Left colon (tissue), 2 donors: Measurements from ENCODE around the gene IP6K1. TPM values are rescaled to one million over a fixed set of nuclear protein-coding genes. Genes with fewer than 3 reads are reported as not detected.
"Not testable (repeated sequence)": the region's sequence is repeated elsewhere in the genome, so short reads cannot be mapped to it uniquely, and the experiment has no call there.

ENCODE experiments used
- ATAC-seq: fragments of 200-7000 bp; cut with Tn5 transposase; one replicate; pipeline ENCODE4 v1.9.1; 2020; ENCODE audit warnings: mild to moderate bottlenecking, moderate library complexity
- DNase-seq, 2 donors: peaks; one replicate each; pipeline ENCODE4 v3.0.0-alpha.2; 2020
- intact Hi-C, 2 donors: fragments of 100-400 bp; cut with DNase I in 1 of 2; cut with micrococcal nuclease in 1 of 2; formaldehyde crosslinking; loops; one replicate each; pipeline versions ENCODE4 v1.11.2 to v1.14.0; 2022; cut with DNase I, micrococcal nuclease
- long read RNA-seq: library from polyadenylated mRNA; unstranded; transcript quantifications from one replicate; pipeline ENCODE4 v2.0.0, GENCODE V29; 2021
- total RNA-seq, 2 donors: library from RNA; stranded (reverse); fragmentation: NEBNext Ultra II Directional; extraction: Animal tissue kit (Norgen Biotek cat#: 25700); gene quantifications; one replicate each; pipeline ENCODE4 v1.2.1, GENCODE V29; 2021
- donor health status: DM: no; HTN: no; CAD: no.
- donor health status: DM: yes; HTN: yes; CAD: no.

IP6K1 gene
- total RNA-seq: 10 to 100 TPM; 29.2 to 36.9 TPM
- long read RNA-seq, full-length matches to known transcripts: 3 of 36 reads
- long read RNA-seq, partial matches to known transcripts: 5 of 36 reads
- long read RNA-seq, other reads (novel, unspliced or antisense): 28 of 36 reads

DNA sequence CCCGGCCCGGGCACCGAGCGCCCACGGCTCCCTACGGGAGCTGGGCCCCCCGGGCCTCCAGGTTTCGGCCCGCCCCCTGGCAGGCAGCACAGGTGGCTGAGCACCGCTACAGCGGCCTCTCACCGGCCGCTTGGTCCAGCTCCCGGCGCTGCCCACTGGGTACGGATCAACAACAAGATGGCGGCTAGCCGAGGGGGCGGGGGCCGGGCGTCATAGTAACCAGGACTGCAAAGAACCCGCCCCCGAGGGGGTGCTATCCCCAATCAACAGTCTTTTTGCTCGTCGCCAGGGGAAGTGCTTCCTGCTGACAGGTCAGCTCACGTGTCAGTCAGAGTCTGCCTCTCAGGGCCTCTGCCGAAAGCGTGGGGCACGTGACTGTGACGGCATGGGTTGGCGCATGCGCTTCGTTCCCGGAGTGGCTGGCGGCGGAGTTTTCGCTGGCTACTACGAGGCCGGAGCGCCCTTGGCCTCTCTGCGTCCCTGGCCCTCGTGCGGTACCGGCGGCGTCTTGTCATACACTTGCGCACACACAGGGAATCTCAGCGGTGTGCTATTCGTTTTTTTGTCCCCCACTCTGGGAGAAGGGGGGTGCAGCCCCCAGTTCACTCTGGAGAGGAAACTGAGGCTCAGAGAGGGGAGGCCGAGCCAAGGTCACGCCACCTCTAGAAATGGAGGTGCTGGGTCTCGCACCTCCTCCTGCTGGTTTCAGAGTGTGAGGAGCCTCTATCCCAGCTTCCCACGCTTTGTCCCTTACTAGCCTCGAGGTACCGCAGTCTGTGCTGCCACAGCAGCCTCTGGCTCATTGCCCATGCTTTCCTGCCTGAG is at the start of gene IP6K1:
Gene IP6K1, minus strand, starts transcription at position 186 of the 825 bp plus-strand sequence. CDS start 38,502 bp downstream, outside the sequence.
- intact Hi-C loops: no loop called here
- DNase-seq (peak; percentile 100), ATAC-seq (peak; percentile 98)

DNA sequence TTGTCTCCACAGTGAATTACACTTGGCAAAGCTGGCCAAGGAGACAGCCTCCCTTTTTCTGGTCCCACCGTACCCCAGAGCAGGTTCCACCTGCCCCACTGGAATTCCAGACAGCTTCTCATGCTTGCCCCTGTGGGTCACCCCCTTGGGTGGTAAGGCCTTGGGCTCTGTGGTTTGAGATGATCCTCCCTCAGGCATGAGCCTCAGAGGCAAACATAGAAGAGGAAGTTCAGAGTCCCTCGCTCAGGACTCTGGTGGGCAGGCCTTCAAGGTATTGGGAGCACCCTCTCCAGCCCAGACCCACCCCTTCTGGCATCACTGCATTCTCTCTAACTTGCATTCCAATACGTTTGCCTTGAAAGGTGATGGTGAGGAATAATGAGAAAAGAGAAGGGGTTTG is 45.0 kb upstream of the IP6K1 start:
- intact Hi-C loops: no loop called here
- ATAC-seq (no peak), DNase-seq (no peak)

DNA sequence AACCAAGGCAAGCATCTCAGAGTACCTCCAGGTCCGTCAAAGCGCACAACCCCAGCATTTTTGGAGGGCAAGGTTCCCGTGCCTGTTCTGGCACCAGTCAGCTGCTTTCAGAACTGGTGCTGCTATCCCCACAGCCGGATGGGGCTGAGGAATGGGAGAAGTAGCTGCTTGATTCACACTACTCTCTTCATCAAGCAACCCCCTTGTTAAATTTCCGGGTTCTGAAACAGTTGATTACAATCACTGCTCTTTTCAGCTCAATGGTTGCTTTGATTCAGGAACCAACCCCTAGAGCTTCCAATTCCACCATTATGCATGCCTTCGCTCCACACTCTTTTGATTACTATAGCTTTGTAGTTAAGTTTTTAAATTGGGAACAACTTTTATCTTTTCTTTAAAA is 39.7 kb upstream of the IP6K1 start:
- no peak for DNase-seq
- ATAC-seq: no peak
- intact Hi-C loops: no loop called here

DNA sequence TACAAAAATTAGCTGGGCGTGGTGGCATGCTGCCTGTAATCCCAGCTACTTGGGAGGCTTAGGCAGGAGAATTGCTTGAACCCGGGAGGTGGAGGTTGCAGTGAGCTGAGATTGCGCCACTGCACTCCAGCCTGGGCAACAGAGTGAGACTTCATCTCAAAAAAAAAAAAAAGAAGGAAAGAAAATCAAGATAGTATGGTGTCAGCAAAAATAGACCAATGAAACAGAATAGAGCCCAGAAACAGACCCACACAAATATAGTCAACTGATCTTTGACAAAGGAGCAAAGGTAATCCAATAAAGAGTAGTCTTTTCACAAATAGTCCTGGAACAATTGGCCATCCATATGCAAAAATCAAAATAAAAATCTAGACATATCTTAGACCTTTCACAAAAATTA is 36.8 kb upstream of the IP6K1 start:
- ATAC-seq, intact Hi-C loops, DNase-seq: not testable (repeated sequence)

DNA sequence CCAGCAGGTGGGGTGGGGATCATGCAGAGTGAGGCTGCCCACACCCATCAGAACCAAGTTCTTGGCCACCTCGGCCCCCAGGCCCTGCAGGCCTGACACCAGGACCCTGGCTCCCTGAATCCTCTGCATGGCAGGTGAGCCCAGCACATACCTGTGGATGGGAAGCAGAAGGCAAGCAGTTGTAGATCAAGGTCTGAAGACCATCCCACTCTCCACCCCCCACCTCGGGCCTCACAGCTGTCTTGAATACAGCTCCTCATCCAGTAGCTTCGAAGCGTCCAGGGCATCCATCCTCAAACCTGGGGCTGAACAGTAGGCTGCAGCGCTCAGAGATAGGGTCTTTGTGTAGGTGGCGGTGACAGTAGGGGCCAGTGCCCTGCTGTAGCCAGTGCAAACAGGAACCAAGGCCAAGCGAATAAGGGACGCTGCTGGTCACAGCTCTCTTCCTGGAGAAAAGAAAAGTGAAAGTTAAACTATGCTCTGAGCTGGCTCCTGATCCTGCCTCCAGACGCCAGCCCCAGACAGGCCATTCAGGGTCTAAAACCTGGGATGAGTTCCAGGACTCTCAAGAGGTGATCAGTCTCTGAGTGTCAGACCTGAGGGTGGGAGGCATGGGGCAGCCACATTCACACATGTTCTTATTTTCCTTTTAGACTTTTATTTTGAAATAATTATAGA is 27.3 kb upstream of the IP6K1 start, which contains the start of gene UBA7:
Gene UBA7, minus strand, starts transcription at position 457 of the 678 bp plus-strand sequence. Its CDS starts 166 bp downstream, at position 291.
- intact Hi-C loops: no loop called here
- peak; percentile 53 to 55 for DNase-seq
- peak; percentile 98 for ATAC-seq

DNA sequence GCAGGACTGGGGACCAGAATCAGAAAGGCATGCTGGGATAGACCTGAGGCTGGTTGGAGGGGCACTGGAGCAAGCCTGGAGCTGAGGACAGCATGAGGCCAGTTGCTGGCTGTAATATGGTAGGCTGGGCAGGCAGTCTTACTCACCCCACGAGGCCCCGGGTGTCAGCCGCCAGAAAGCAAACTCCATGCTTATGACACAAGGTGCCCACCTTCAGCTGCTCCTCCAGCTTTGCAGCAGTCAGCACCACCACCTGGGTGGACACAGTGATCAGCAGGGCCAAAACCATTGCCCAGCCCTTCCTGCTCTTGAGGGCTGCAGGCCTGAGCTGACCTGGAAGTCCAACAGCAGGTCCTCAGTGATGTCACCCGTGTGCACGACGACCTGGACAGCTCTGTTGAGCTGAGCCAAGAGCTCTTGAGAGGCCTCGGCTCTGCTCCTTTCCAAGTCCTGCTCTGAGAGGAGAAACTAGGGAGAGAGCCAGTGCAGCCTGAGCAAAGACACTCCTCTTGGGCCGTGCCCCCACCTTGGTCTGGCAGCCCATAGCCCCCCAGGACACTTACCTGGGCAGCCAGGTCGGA is 26.7 kb upstream of the IP6K1 start:
- peak in 1 of 2 donors; percentile 16 for DNase-seq
- intact Hi-C loops: no loop called here
- peak; percentile 37 for ATAC-seq

DNA sequence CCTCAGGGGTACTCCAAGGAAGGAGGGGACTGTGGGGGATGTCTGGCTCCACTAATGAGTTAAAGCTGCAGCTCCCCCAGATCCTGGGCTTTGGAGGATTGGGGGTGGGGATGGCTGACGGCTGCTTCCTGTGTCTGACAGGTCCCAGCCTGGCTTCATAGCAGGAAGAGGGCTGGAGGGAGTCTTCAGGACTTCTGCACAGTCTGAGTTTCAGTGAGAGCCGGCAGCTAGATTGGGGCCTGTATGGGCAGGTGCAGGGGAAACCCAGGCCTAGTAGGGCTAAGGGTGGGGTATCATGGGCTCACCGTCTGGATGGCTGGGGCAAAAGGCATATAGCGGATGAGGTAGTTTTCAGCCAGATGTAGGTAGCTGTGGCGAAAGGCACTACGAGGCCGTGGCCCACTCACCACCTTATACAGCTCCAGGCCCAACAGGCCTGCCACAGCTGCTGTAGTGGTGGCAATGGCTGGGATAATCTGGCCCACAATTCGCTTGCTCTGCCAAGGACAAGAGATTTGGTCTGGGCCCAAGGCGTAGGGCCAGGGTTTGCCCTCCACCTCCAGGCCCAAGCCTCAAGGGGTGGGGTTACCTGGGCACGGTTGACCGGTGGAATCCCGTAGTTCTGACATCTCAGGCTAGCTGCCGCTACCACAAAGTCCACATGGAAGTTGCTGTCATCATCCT is 21.2 kb upstream of the IP6K1 start:
- no peak for ATAC-seq
- intact Hi-C loops: loop anchor here in 1 of 2 donors (10.0 kb wide), 1 partner anchor 97 kb away; the partner anchor contains the start of gene MST1R
- DNase-seq: no peak

DNA sequence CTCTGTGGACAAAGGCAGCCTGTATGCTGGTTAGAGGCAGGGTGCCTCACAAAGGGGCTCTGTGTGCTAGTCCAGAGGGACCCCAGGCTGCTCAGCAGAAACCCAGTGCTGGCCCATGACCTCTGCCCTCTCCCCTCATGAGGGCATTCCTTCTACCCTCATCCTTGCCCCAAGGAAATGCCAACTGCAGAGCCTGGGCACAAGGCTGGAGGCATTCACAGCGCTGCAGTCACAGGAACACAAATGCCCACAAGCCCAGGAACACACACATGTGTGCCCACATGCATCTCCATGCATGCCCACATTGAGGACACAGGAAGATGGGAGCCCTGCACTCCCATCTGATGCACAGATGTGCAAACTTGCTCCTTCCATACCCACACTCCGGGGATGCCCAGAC is 20.5 kb upstream of the IP6K1 start:
- ATAC-seq (no peak), DNase-seq (no peak)
- intact Hi-C loops: loop anchor here in 1 of 2 donors (10.0 kb wide), 1 partner anchor 98 kb away; the partner anchor contains the start of gene MST1R

DNA sequence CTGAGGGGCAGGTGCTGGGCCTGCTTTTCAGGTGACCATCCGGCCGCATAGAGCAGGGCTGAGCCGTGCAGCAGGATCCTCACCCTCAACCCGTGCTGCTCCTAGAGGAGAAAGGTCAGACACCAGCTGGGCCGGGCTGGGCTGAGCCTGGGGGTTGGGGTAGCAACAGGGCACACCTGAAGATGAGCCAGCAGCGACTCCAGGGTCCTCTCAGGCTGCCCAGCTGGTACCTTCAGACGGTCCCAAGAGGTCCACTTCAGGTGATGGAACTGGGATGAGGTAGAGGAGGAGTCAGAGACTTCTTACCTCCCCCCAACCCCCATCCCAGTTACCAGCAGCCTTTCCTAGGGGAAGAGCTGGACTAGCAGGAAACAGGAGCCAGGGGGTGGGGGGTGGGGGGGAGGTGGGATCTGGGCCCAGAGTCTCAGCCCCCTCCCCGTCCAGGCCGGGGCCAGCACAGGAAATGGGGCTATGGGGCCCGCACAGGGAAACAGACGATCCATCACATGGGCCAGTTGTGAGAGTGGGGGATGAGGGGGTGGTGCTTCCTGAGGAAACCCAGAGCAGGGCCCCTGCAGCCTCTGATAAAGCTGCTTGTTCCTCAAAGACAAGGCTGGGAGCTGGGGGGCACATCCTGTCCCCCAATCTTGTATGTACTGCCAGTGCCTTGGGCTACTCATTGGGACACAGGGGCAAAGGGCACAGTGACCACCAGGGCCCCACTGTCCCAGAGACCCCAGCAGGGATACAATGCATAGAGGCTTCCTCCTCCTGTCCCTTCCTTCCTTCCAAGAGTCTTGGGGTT is 19.8 kb upstream of the IP6K1 start:
- intact Hi-C loops: loop anchor here in 1 of 2 donors (10.0 kb wide), 1 partner anchor 99 kb away; the partner anchor contains the start of gene MST1R
- ATAC-seq (no peak), DNase-seq (peak in 1 of 2 donors; percentile 46)

DNA sequence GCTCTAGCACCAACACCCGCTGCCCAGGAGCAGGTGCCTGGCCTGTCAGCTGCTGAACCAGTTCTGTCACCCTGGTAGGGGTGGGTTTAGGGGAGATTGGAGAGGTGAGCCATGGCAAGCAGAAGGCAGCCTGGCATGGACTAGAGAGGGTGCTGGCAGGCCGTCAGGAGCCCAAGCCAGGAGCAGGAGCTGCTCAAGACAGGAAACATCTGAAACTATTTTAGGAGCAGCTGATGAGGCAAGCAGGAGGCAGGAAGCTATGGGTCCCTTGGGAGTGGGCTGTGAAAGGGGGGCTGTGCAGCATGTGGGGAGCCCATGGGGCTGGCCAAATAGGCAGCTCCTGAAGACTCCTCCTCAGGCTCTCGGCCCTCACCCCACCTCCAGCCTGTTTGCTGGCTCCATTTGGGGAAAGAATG is 19.0 kb upstream of the IP6K1 start:
- peak; percentile 50 to 57 for DNase-seq
- peak; percentile 21 for ATAC-seq
- intact Hi-C loops: loop anchor here in 1 of 2 donors (10.0 kb wide), 1 partner anchor 99 kb away; the partner anchor contains the start of gene MST1R

DNA sequence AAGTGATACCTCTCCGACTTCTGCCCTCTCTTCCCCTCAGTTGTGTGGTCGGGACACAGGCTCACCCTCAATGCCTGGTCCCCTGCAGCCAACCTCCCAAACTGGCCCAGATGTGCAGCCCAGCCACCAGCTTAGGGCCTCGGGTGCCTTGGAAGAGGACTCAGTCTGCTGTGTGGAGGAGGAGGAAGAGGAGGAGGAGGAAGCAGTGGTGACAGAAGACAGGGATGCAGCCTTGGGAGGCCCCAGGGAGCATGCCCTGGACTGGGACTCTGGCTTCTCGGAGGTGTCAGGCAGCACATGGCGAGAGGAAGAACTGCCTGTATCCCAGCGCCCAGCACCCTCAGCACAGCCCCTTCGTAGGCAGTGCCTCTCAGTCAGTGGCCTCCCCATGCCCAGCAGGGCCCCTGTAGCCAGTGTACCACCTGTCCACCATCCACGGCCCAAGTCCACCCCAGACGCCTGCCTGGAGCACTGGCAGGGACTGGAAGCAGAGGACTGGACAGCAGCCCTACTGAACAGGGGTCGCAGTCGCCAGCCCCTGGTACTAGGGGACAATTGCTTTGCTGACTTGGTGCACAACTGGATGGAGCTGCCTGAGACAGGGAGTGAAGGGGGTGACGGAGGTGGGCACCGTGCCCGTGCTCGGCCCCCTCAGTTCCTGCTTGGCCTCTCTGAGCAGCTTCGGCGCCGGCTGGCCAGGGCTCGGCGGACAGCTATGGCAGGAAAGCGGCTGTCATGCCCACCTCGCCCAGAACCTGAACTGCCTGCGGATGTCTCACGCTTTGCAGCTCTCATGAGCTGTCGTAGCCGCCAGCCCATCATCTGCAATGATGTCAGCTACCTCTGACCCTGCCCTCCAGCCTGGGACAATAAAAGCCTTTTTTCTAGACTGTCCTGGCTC is 18.0 kb upstream of the IP6K1 start:
- intact Hi-C loops: loop anchor here in 1 of 2 donors (5.0 to 10.0 kb wide), 2 partner anchors 38 to 100 kb away; partner anchors contain the start of gene MST1R
- DNase-seq (peak in 1 of 2 donors; percentile 20), ATAC-seq (no peak)

DNA sequence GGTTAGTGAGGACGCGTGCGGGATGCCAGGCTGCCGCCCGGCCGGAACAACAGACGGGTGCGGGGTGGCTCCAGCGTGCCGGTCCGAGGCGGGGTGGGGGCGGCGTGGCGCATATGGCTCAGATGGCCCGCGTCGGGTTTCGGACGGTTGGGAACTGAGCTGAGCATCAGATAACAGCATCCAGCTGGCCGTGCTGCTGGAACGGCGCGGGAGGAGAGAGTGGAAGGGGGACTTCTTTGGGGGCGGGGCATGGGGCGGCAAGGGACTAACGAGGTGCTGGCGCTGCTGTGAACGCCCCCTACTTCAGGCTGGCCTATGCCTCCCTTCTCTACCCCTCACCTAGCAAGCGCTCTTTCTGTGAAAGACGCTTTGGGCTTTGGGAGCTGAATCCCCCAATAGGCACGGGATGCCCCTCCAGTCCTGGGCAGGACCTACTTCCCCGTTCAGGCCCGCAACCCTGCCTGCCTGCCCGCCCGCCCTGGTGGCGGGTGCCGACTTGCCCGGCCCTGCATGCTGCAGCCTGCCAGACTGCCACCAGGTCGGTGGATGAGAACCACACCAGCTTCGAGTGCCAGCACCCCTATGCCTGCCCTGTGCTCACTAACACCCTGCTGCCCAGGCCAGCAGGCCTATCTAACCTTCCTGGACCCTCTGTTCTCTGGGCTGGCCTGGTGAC is 17.3 kb upstream of the IP6K1 start:
- intact Hi-C loops: loop anchor here in 1 of 2 donors (5.0 to 10.0 kb wide), 2 partner anchors 39 to 101 kb away; partner anchors contain the start of gene MST1R
- DNase-seq (peak in 1 of 2 donors; percentile 63), ATAC-seq (no peak)

DNA sequence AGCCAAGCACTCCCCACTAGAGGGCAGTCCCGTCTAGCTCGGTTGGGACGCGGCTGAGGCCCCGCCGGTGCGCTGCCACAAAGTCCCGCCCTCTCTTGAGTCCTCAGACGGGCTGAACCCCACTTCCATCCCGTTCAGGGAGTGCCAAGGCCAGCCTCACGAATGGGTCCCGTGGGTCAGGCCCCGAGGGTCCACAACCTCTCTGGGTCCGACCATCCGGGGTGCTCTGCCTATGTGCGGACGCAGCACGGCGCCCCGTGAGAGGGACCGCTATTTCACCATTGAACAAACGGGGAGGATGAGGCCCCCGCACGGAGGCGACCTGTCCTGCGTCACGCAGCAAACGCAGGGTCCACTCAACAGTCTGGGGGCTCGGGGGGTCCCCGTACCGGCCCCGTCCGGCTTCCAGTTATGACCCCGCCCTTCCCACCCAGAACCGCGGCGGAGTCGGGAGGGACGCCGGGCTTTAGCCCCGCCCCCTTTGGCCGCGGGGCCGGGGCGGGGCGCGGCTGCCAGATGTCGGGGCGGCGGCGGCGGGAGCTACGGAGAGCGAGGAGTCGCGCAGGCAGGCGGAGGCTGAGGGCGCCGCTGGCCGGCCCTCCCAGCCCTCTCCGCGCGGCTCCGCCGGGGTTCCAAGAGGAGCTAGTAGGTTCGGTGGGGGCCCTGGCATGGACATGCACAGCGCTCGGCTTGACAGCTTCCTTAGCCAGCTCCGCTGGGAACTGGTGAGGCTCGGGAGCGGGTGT is 16.6 kb upstream of the IP6K1 start, which contains the start of gene INKA1:
Gene INKA1, plus strand, starts transcription at position 543 of the 746 bp plus-strand sequence. Its CDS starts 132 bp downstream, at position 675.
- peak; percentile 88 for ATAC-seq
- DNase-seq: peak; percentile 90 to 95
- intact Hi-C loops: loop anchor here in 1 of 2 donors (5.0 to 10.0 kb wide), 2 partner anchors 39 to 102 kb away; partner anchors contain the start of gene MST1R

DNA sequence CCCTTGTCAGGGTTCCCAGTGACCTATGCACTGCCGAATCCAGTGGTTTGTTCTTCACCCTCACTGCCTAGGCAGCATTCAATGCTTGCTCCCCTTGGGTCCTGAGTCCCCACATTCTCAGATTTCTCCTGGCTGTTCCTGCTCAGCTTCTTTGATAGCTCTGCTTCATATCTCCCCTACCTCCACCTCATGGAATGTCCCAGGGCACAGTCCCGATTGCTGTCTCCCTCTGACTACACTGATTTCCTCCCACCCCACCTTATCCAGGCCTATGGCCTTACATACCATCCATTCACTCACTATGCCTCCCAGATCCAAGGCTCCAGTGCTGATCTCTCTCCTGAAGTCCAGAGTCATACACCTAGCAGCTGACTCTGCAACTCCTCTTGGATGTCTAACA is 14.8 kb upstream of the IP6K1 start:
- intact Hi-C loops: loop anchor here in 1 of 2 donors (5.0 to 10.0 kb wide), 2 partner anchors 41 to 104 kb away; partner anchors contain the start of gene MST1R
- ATAC-seq (no peak), DNase-seq (no peak)

DNA sequence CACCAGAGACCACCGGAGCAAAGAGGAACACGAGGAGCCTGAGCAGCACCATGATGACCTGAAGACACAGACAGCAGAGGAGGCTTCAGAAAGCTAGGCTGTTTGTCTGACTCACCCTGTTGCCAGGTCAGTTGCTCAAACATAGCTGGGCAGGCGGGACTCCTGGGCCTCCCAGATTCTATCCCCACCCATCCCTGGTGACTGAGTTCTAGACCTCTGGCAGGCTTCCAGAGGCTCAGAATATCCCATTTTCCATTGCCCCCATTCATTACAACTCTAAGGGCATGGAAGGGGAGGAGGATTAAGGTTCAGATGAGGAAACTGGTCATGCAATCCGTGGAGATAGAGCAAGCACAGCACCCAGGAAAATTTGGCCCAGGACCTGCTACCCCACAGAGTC is 13.4 kb upstream of the IP6K1 start, which contains the start of gene CDHR4:
Gene CDHR4, minus strand, starts transcription at position 113 of the 400 bp plus-strand sequence. Its CDS starts 61 bp downstream, at position 52.
- intact Hi-C loops: loop anchor here in 1 of 2 donors (5.0 to 10.0 kb wide), 2 partner anchors 43 to 105 kb away; partner anchors contain the start of gene MST1R
- DNase-seq: no peak
- ATAC-seq: no peak
